Esophagus muscularis mucosa (tissue), 4 donors: ENCODE results near the gene SLC2A1.

ENCODE experiments used
- EP300 ChIP-seq: sonication (generic); formaldehyde crosslinking; IDR thresholded peaks from one replicate; pipeline ENCODE4 v1.6.1; 2017; ENCODE audit warnings: antibody characterized with exemption
- POLR2A ChIP-seq: fragments of 450-650 bp; IDR thresholded peaks from one replicate; pipeline ENCODE4 v1.6.1; 2017; ENCODE audit warnings: antibody characterized with exemption, moderate library complexity, mild to moderate bottlenecking, low read depth
- TF ChIP-seq, protein P1 (sequence below), 3 experiments: fragments of 200-600 bp in 2 of 3; fragments of 450-650 bp in 1 of 3; sonication (generic) in 2 of 3; IDR thresholded peaks; one replicate each; pipeline ENCODE4 v1.5.1; 2017 to 2019; ENCODE audit warnings: antibody characterized with exemption in 3 of 3, mild to moderate bottlenecking in 2 of 3, moderate library complexity in 1 of 3

GRCh38 chr1:42915456-42915855, 43.2 kb downstream of the SLC2A1 start:
- TF ChIP-seq, protein P1, sequence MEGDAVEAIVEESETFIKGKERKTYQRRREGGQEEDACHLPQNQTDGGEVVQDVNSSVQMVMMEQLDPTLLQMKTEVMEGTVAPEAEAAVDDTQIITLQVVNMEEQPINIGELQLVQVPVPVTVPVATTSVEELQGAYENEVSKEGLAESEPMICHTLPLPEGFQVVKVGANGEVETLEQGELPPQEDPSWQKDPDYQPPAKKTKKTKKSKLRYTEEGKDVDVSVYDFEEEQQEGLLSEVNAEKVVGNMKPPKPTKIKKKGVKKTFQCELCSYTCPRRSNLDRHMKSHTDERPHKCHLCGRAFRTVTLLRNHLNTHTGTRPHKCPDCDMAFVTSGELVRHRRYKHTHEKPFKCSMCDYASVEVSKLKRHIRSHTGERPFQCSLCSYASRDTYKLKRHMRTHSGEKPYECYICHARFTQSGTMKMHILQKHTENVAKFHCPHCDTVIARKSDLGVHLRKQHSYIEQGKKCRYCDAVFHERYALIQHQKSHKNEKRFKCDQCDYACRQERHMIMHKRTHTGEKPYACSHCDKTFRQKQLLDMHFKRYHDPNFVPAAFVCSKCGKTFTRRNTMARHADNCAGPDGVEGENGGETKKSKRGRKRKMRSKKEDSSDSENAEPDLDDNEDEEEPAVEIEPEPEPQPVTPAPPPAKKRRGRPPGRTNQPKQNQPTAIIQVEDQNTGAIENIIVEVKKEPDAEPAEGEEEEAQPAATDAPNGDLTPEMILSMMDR (IDR thresholded peaks at IDR 0.05) = no peak
- TF ChIP-seq EP300 (no peak), POLR2A (no peak)
